OCI-LY1 (cell line): ENCODE data around the gene LRRC74A.

Experiments
- H2AFZ ChIP-seq: fragments of 200-600 bp; sonication (generic), shearing (Covaris generic); 2 replicates; pipeline ENCODE4 v1.6.0; 2014; ENCODE audit warnings: antibody characterized with exemption, mild to moderate bottlenecking, low read length
- H3F3A ChIP-seq: fragments of 200-600 bp; sonication (generic), shearing (Covaris generic); 2 replicates; pipeline ENCODE4 v1.6.0; 2014; ENCODE audit warnings: mild to moderate bottlenecking, antibody characterized with exemption, low read length, moderate library complexity; ENCODE audit not compliant: insufficient read depth
- H3K27ac ChIP-seq: fragments of 200-600 bp; sonication (generic); 2 replicates; pipeline ENCODE4 v1.5.1; 2014; ENCODE audit warnings: low read length, mixed run types, mild to moderate bottlenecking, low read depth; ENCODE audit not compliant: poor library complexity, severe bottlenecking
- H3K27me3 ChIP-seq: fragments of 200-600 bp; sonication (generic); 2 replicates; pipeline ENCODE4 v1.6.0; 2014; ENCODE audit warnings: antibody characterized with exemption, mild to moderate bottlenecking, low read length, moderate library complexity; ENCODE audit not compliant: insufficient read depth
- H3K36me3 ChIP-seq: fragments of 200-600 bp; sonication (generic); 2 replicates; pipeline ENCODE4 v1.6.1; 2014; ENCODE audit warnings: mild to moderate bottlenecking, antibody characterized with exemption, low read length, moderate library complexity, mixed read lengths; ENCODE audit not compliant: insufficient read depth
- H3K4me1 ChIP-seq: fragments of 200-600 bp; sonication (generic); 2 replicates; pipeline ENCODE4 v1.5.1; 2014; ENCODE audit warnings: mild to moderate bottlenecking, low read length, moderate library complexity; ENCODE audit not compliant: insufficient read depth, severe bottlenecking
- H3K4me2 ChIP-seq: fragments of 200-600 bp; sonication (generic), shearing (Covaris generic); 2 replicates; pipeline ENCODE4 v1.6.1; 2014; ENCODE audit warnings: low read length
- H3K4me3 ChIP-seq: fragments of 200-600 bp; sonication (generic); 2 replicates; pipeline ENCODE4 v1.5.1; 2014; ENCODE audit warnings: low read length, low read depth, mild to moderate bottlenecking, mixed read lengths; ENCODE audit not compliant: poor library complexity, severe bottlenecking
- H3K79me2 ChIP-seq: fragments of 200-600 bp; shearing (Covaris generic); 2 replicates; pipeline ENCODE4 v1.6.1; 2016; ENCODE audit warnings: mixed run types, low read length, mixed read lengths; ENCODE audit not compliant: insufficient read depth
- H3K9ac ChIP-seq: fragments of 200-600 bp; sonication (generic), shearing (Covaris generic); 2 replicates; pipeline ENCODE4 v1.6.1; 2014; ENCODE audit warnings: mild to moderate bottlenecking, low read length, mixed read lengths
- H3K9me2 ChIP-seq: fragments of 200-600 bp; sonication (generic), shearing (Covaris generic); 2 replicates; pipeline ENCODE4 v1.6.1; 2014; ENCODE audit warnings: low read depth, mild to moderate bottlenecking, low read length, mixed read lengths
- H3K9me3 ChIP-seq: fragments of 200-600 bp; shearing (Covaris generic); 2 replicates; pipeline ENCODE4 v1.6.1; 2014; ENCODE audit warnings: low read length, mixed read lengths
- H4K20me1 ChIP-seq: fragments of 200-600 bp; sonication (generic), shearing (Covaris generic); 2 replicates; pipeline ENCODE4 v1.6.0; 2016; ENCODE audit warnings: mild to moderate bottlenecking, low read length; ENCODE audit not compliant: insufficient read depth
- EZH2 ChIP-seq: fragments of 200-600 bp; sonication (generic), shearing (Covaris generic); IDR thresholded peaks from 2 replicates; pipeline ENCODE4 v1.8.0; 2017; ENCODE audit warnings: borderline replicate concordance, mixed run types, mild to moderate bottlenecking, antibody characterized with exemption, low read length, moderate library complexity, mixed read lengths
- TF ChIP-seq, protein P1 (sequence below): fragments of 200-600 bp; sonication (generic), shearing (Covaris generic); IDR thresholded peaks from 2 replicates; pipeline ENCODE4 v1.5.1; 2017; ENCODE audit warnings: mild to moderate bottlenecking, antibody characterized with exemption, low read length, moderate library complexity, mixed read lengths

Gene LRRC74A

GRCh38 chr14:76782115-76782884 is 43.9 kb upstream of the LRRC74A start:
- H3F3A ChIP-seq: no peaks in the 10 kb centered on the region
- no peak overlapping the region for H3K4me3 ChIP-seq
- no peaks in the 10 kb centered on the region for H3K4me1 ChIP-seq
- H3K4me2 ChIP-seq: no peak overlapping the region
- no peaks in the 10 kb centered on the region for H3K79me2 ChIP-seq
- H3K36me3 ChIP-seq: peaks cover 36% of the 10 kb centered on the region
- TF ChIP-seq, protein P1, sequence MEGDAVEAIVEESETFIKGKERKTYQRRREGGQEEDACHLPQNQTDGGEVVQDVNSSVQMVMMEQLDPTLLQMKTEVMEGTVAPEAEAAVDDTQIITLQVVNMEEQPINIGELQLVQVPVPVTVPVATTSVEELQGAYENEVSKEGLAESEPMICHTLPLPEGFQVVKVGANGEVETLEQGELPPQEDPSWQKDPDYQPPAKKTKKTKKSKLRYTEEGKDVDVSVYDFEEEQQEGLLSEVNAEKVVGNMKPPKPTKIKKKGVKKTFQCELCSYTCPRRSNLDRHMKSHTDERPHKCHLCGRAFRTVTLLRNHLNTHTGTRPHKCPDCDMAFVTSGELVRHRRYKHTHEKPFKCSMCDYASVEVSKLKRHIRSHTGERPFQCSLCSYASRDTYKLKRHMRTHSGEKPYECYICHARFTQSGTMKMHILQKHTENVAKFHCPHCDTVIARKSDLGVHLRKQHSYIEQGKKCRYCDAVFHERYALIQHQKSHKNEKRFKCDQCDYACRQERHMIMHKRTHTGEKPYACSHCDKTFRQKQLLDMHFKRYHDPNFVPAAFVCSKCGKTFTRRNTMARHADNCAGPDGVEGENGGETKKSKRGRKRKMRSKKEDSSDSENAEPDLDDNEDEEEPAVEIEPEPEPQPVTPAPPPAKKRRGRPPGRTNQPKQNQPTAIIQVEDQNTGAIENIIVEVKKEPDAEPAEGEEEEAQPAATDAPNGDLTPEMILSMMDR: no peak
- TF ChIP-seq EZH2: no peak
- no peaks in the 10 kb centered on the region for H3K9me2 ChIP-seq
- no peaks in the 10 kb centered on the region for H3K9me3 ChIP-seq
- H3K9ac ChIP-seq: no peak overlapping the region
- no peak overlapping the region for H2AFZ ChIP-seq
- no peaks in the 10 kb centered on the region for H3K27me3 ChIP-seq
- H3K27ac ChIP-seq: no peak overlapping the region
- H4K20me1 ChIP-seq: no peaks in the 10 kb centered on the region

- H3K36me3 ChIP-seq: peaks cover 43% of the 10 kb centered on the region
- no peaks in the 10 kb centered on the region for H3K79me2 ChIP-seq
- H3K9me3 ChIP-seq: no peaks in the 10 kb centered on the region
- H3K9ac ChIP-seq: no peak overlapping the region
- H2AFZ ChIP-seq: no peak overlapping the region
- H3K27me3 ChIP-seq: no peaks in the 10 kb centered on the region
- H3K4me3 ChIP-seq: no peak overlapping the region
- no peaks in the 10 kb centered on the region for H3K9me2 ChIP-seq
- H3K27ac ChIP-seq: no peak overlapping the region
- no peaks in the 10 kb centered on the region for H3K4me1 ChIP-seq
- H3F3A ChIP-seq: no peaks in the 10 kb centered on the region
- TF ChIP-seq EZH2: no peak
- TF ChIP-seq, protein P1: no peak
- no peaks in the 10 kb centered on the region for H4K20me1 ChIP-seq
- no peak overlapping the region for H3K4me2 ChIP-seq
Measured at GRCh38 chr14:76782885-76783566, 43.2 kb upstream of the LRRC74A start.

DNA sequence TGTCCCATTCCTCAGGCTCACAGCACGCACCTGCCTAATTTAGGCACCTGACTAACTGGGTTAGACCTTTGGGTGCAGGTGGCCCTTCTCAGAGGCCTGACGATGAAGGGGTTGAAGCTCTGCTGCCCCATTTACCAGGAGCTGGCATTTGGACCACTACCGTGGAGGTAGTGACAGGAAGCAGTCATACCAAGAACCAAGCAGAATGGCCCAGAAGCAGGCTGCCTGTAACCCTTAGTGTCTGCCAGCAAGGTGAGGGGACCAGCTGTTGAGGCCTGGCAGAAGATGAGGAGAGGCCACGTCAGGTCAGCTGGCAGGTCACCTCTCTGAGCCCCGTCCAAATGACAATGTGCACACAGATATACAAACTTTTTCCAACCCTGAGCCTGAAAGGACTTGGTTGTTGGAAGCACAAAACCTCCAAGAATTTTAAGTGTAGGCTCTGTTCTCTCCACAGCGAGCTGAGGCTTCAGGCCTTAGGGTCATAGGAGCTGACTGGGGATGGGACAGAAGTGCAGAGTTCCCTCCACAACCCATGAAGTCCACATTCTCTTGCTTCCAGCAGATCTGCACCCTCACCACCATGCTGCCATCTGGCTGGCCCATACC is 41.8 kb upstream of the LRRC74A start:
- H3K4me1 ChIP-seq: no peaks in the 10 kb centered on the region
- no peaks in the 10 kb centered on the region for H4K20me1 ChIP-seq
- H3K27me3 ChIP-seq: no peaks in the 10 kb centered on the region
- H3K9me3 ChIP-seq: no peaks in the 10 kb centered on the region
- no peak overlapping the region for H3K4me2 ChIP-seq
- H2AFZ ChIP-seq: no peak overlapping the region
- H3K36me3 ChIP-seq: peaks cover 57% of the 10 kb centered on the region
- H3K79me2 ChIP-seq: no peaks in the 10 kb centered on the region
- no peaks in the 10 kb centered on the region for H3K9me2 ChIP-seq
- H3F3A ChIP-seq: no peaks in the 10 kb centered on the region
- H3K27ac ChIP-seq: no peak overlapping the region
- no peak overlapping the region for H3K4me3 ChIP-seq
- H3K9ac ChIP-seq: no peak overlapping the region
- TF ChIP-seq, protein P1: no peak
- TF ChIP-seq EZH2: no peak
